Endothelial cell of umbilical vein (primary cell): ENCODE data around the gene ANKRD34A. TPM values are rescaled to one million over a fixed set of nuclear protein-coding genes. Genes with fewer than 3 reads are reported as not detected.

Experiments used
- BruUV-seq: library from RNA; stranded (reverse); fragments of 400-500 nt; replicated peaks from 2 replicates; lab custom pipeline; 2021; lab: Mats Ljungman, UMichigan
- CTCF ChIA-PET: fragments of 300-600, 350-600 bp; sonication (Branson Sonifier 250); formaldehyde crosslinking; loops from one replicate; lab custom pipeline; 2021; ENCODE audit warnings: antibody characterized with exemption, inconsistent platforms; lab: Charles Lee
- POLR2A ChIA-PET: fragments of 300-600, 350-600 bp; sonication (Branson Sonifier 250); formaldehyde crosslinking; loops from one replicate; lab custom pipeline; 2021; ENCODE audit warnings: antibody characterized with exemption, inconsistent platforms; lab: Charles Lee
- DNase-seq: peaks from one replicate; pipeline ENCODE4 v3.0.0-alpha.2; 2011; ENCODE audit warnings: low read depth, low spot score
- FAIRE-seq: peaks from 2 replicates; lab custom pipeline; 2011; peaks lifted over from hg19 to GRCh38; lab: Jason Lieb, UNC
- H2AFZ ChIP-seq: 2 replicates; pipeline ENCODE4 v1.6.0; 2012; ENCODE audit warnings: low read depth, low read length, control low read depth, inconsistent platforms
- H3K27ac ChIP-seq: 2 replicates; pipeline ENCODE4 v1.5.1; 2011; ENCODE audit warnings: low read depth, mild to moderate bottlenecking, control low read depth, low read length, moderate library complexity; ENCODE audit not compliant: insufficient read depth
- H3K27me3 ChIP-seq, 2 experiments: 2 replicates each; pipeline versions ENCODE4 v1.6.0 to v1.6.1; 2011; ENCODE audit warnings: low read length in 2 of 2, mixed read lengths in 1 of 2; ENCODE audit not compliant: control insufficient read depth in 2 of 2, insufficient read depth in 2 of 2
- H3K36me3 ChIP-seq, 2 experiments: 2 replicates in 1 of 2; 3 replicates in 1 of 2; pipeline ENCODE4 v1.5.1; 2011; ENCODE audit warnings: low read length in 2 of 2, mild to moderate bottlenecking in 1 of 2, moderate library complexity in 1 of 2; ENCODE audit not compliant: control insufficient read depth in 2 of 2, insufficient read depth in 2 of 2; ENCODE audit errors: extremely low read depth in 1 of 2
- H3K4me1 ChIP-seq: 3 replicates; pipeline ENCODE4 v1.5.1; 2011; ENCODE audit warnings: mild to moderate bottlenecking, low read length; ENCODE audit not compliant: control insufficient read depth, insufficient read depth; ENCODE audit errors: extremely low read depth
- H3K4me2 ChIP-seq: 2 replicates; pipeline ENCODE4 v1.6.1; 2011; ENCODE audit warnings: low read length, control low read depth, mixed read lengths; ENCODE audit not compliant: insufficient read depth
- H3K4me3 ChIP-seq, 3 experiments: fragments of 200-600 bp in 1 of 3; sonication (generic), shearing (Covaris generic) in 1 of 3; replicated peaks in 1 of 3; 2 replicates each; pipeline ENCODE4 v1.5.1; 2011 to 2016; ENCODE audit warnings: control low read depth in 3 of 3, low read length in 3 of 3, mild to moderate bottlenecking in 2 of 3, inconsistent platforms in 1 of 3, low read depth in 1 of 3, moderate library complexity in 1 of 3; ENCODE audit not compliant: insufficient read depth in 1 of 3
- H3K79me2 ChIP-seq: 2 replicates; pipeline ENCODE4 v1.6.0; 2012; ENCODE audit warnings: low read length, inconsistent platforms; ENCODE audit not compliant: control insufficient read depth, insufficient read depth
- H3K9ac ChIP-seq: replicated peaks from 2 replicates; pipeline ENCODE3; 2011; ENCODE audit warnings: low read length, control low read depth; ENCODE audit not compliant: insufficient read depth; ENCODE audit errors: extremely low read depth
- H3K9me1 ChIP-seq: replicated peaks from 3 replicates; pipeline ENCODE4 v1.6.0; 2011; ENCODE audit warnings: mild to moderate bottlenecking, low read length; ENCODE audit not compliant: control insufficient read depth, insufficient read depth; ENCODE audit errors: extremely low read depth
- H3K9me3 ChIP-seq: replicated peaks from 2 replicates; pipeline ENCODE4 v1.5.1; 2012; ENCODE audit warnings: low read length, inconsistent platforms; ENCODE audit not compliant: control insufficient read depth, insufficient read depth
- H4K20me1 ChIP-seq: replicated peaks from 2 replicates; pipeline ENCODE3; 2011; ENCODE audit warnings: mild to moderate bottlenecking, low read length; ENCODE audit not compliant: control insufficient read depth, insufficient read depth; ENCODE audit errors: extremely low read depth
- CTCF ChIP-seq, 2 donors: IDR thresholded peaks; 1 replicate in 1 of 2; 2 replicates in 1 of 2; pipeline ENCODE4 v1.5.1; 2011; ENCODE audit warnings: low read length in 2 of 2, mild to moderate bottlenecking in 2 of 2, moderate library complexity in 2 of 2, control low read depth in 1 of 2, inconsistent platforms in 1 of 2, low read depth in 1 of 2; ENCODE audit not compliant: insufficient read depth in 1 of 2; ENCODE audit errors: extremely low read depth in 1 of 2
- FOS ChIP-seq: IDR thresholded peaks from 2 replicates; pipeline ENCODE4 v1.6.1; 2011; ENCODE audit warnings: mild to moderate bottlenecking, low read length, moderate library complexity, borderline replicate concordance; ENCODE audit not compliant: insufficient read depth
- dilution Hi-C: fragments of 300-500 bp; cut with MboI; formaldehyde crosslinking; loops from one replicate; pipeline ENCODE4 v1.15.0; 2019; ENCODE audit warnings: low sequenced_read_pairs; ENCODE audit not compliant: extremely low pct_ligation_motif_present
- intact Hi-C: fragments of 100-400 bp; cut with micrococcal nuclease; formaldehyde crosslinking; loops from one replicate; pipeline ENCODE4 v1.10.0; 2022
- polyA plus RNA-seq, 4 experiments: library from polyadenylated mRNA; depleted of rRNA in 3 of 4; stranded (reverse) in 3 of 4; unstranded in 1 of 4; fragments of >200 nt; gene quantifications; 2 replicates each; pipeline versions ENCODE4 v1.2.1 to v1.2.3, GENCODE V29; 2011 to 2012; ENCODE audit warnings: missing spikeins in 1 of 4
- total RNA-seq: library from RNA; stranded (reverse); gene quantifications from 2 replicates; pipeline ENCODE4 v1.2.3, GENCODE V29; 2021

The ANKRD34A gene
- total and polyA plus RNA-seq, 2 donors (not counting 3 experiments of a cell fraction or from before 2014, with no cell fraction given): 0.24 to 0.43 TPM

GRCh38 chr1:145977486-145978470, 13.4 kb upstream of the ANKRD34A start:
- Histone ChIP-seq H3K27ac (peak overlapping the region; percentile 89), H3K4me2 (peak overlapping the region; percentile 87), H3K9ac (peak overlapping the region; percentile 54), H2AFZ (peak overlapping the region; percentile 16), H3K9me3 (no peaks in the 10 kb centered on the region), H3K79me2 (no peaks in the 10 kb centered on the region), H3K4me3 (no peak overlapping the region), H3K27me3 (no peaks in the 10 kb centered on the region), H3K4me1 (peaks cover 40% of the 10 kb centered on the region), H3K9me1 (no peaks in the 10 kb centered on the region), H3K36me3 (no peaks in the 10 kb centered on the region), H4K20me1 (no peaks in the 10 kb centered on the region)
- TF ChIP-seq CTCF (IDR thresholded peaks at IDR 0.05; ENCODE audit: extremely low read depth in 1 of 2, insufficient read depth in 1 of 2, low read depth in 1 of 2, low read length in 2 of 2) (peak; percentile 72 to 76), FOS (no peak)
- DNase-seq (peak; percentile 78), FAIRE-seq (peak; percentile 97)
- ChIA-PET POLR2A (interaction anchor here (0.5 to 1.1 kb wide), 3 partner anchors 13 to 55 kb away, joined by 4 read pairs; partner anchors contain the start of genes ANKRD34A and POLR3GL), CTCF (interaction anchor here (0.5 to 20.0 kb wide), 30 partner anchors 8 to 132 kb away, joined by 3 to 496 read pairs (median 4); partner anchors contain the start of genes ANKRD34A, NUDT17, PIAS3 and POLR3GL)
- dilution Hi-C loops (no loop called here), intact Hi-C loops (loop anchor here (1.0 kb wide), 4 partner anchors 19 to 86 kb away; partner anchors contain the start of gene TXNIP)
- BruUV-seq: no TSS peak
